Caki2 (cell line): ENCODE measurements around the gene UNC13D. TPM values are rescaled to one million over a fixed set of nuclear protein-coding genes. Genes with fewer than 3 reads are reported as not detected.

Experiments used
- DNase-seq: peaks from one replicate; pipeline ENCODE4 v3.0.0-alpha.2; 2015; ENCODE audit warnings: low read depth
- in situ Hi-C: cut with HindIII; loops from 2 replicates; pipeline ENCODE4 v1.10.0; 2016; ENCODE audit warnings: low sequenced_read_pairs, low pct_unique_long_range_greater_than_20kb, mixed read lengths
- total RNA-seq: library from RNA; depleted of rRNA; stranded (reverse); fragments of >200 nt; shearing (Covaris generic); gene quantifications from 2 replicates; pipeline ENCODE4 v1.2.3, GENCODE V29; 2014; ENCODE audit warnings: low replicate concordance

The UNC13D gene
- total RNA-seq, 1 experiment from 2014 or later = 1.5 TPM

- in situ Hi-C loops = no loop called here
- DNase-seq = no peak
Measured at GRCh38 chr17:75842411-75842810, 1.8 kb downstream of the UNC13D start.

- DNase-seq = no peak
- in situ Hi-C loops = no loop called here
Measured at GRCh38 chr17:75840799-75841164, 3.4 kb downstream of the UNC13D start.

GRCh38 chr17:75839942-75840798 is 4.0 kb downstream of the UNC13D start:
- no peak for DNase-seq
- in situ Hi-C loops = no loop called here

GRCh38 chr17:75838410-75838809 is 5.8 kb downstream of the UNC13D start:
- in situ Hi-C loops = no loop called here
- no peak for DNase-seq

GRCh38 chr17:75837899-75838298 is 6.3 kb downstream of the UNC13D start:
- in situ Hi-C loops = no loop called here

GRCh38 chr17:75836605-75837004 is 7.6 kb downstream of the UNC13D start:
- in situ Hi-C loops = no loop called here
- no peak for DNase-seq

More at GRCh38 chr17:75837899-75838298, 6.3 kb downstream of the UNC13D start:
- no peak for DNase-seq

GRCh38 chr17:75835654-75835987 is 8.6 kb downstream of the UNC13D start:
- no peak for DNase-seq
- in situ Hi-C loops = no loop called here

GRCh38 chr17:75834928-75835653 is 9.1 kb downstream of the UNC13D start:
- no peak for DNase-seq
- in situ Hi-C loops = no loop called here

- in situ Hi-C loops = no loop called here
Measured at GRCh38 chr17:75834279-75834920, 9.8 kb downstream of the UNC13D start.

GRCh38 chr17:75832652-75833400 is 11.4 kb downstream of the UNC13D start:
- in situ Hi-C loops = no loop called here
- no peak for DNase-seq

More at GRCh38 chr17:75834279-75834920, 9.8 kb downstream of the UNC13D start:
- no peak for DNase-seq

- in situ Hi-C loops = no loop called here
- no peak for DNase-seq
Measured at GRCh38 chr17:75832164-75832651, 12.0 kb downstream of the UNC13D start.

GRCh38 chr17:75831032-75831571 is 13.1 kb downstream of the UNC13D start:
- DNase-seq = no peak
- in situ Hi-C loops = no loop called here

- in situ Hi-C loops = no loop called here
- no peak for DNase-seq
Measured at GRCh38 chr17:75830164-75831031, 13.8 kb downstream of the UNC13D start.

- in situ Hi-C loops = no loop called here
- DNase-seq = no peak
Measured at GRCh38 chr17:75829747-75830146, 14.5 kb downstream of the UNC13D start.

- in situ Hi-C loops = no loop called here
- DNase-seq = no peak
Measured at GRCh38 chr17:75828741-75829140, 15.5 kb downstream of the UNC13D start.

GRCh38 chr17:75828076-75828400 is 16.2 kb downstream of the UNC13D start:
- in situ Hi-C loops = no loop called here
- DNase-seq = no peak

GRCh38 chr17:75827308-75828075 is 16.7 kb downstream of the UNC13D start:
- no peak for DNase-seq
- in situ Hi-C loops = no loop called here
